Activated gamma-delta T cell treated with anti-CD3 and anti-CD28 coated beads, Interleukin-2, amount 50 U/mL, for 16 hours (primary cell): ENCODE measurements around the gene VMP1.
"Not testable (repeated sequence)": the region's sequence is repeated elsewhere in the genome, so short reads cannot be mapped to it uniquely, and the experiment has no call there.

Experiments
- DNase-seq: peaks from one replicate; pipeline ENCODE4 v3.0.0-alpha.2; 2020; ENCODE audit warnings: low read depth

VMP1 gene

DNA sequence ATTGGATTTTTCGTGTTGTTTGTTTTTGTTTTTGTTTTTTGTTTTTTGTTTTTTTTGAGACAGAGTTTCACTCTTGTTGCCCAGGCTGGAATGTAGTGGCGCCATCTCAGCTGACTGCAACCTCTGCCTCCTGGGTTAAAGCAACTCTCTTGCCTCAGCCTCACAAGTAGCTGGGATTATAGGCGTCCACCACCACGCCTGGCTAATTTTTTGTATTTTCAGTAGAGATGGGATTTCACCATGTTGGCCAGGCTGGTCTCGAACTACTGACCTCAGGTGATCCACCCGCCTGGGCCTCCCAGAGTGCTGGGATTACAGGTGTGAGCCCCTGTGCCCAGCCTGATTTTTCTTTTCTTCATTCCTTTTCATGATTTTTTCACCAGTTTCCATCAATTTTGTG, 73.1 kb downstream of the VMP1 start:
- not testable (repeated sequence) for DNase-seq

DNA sequence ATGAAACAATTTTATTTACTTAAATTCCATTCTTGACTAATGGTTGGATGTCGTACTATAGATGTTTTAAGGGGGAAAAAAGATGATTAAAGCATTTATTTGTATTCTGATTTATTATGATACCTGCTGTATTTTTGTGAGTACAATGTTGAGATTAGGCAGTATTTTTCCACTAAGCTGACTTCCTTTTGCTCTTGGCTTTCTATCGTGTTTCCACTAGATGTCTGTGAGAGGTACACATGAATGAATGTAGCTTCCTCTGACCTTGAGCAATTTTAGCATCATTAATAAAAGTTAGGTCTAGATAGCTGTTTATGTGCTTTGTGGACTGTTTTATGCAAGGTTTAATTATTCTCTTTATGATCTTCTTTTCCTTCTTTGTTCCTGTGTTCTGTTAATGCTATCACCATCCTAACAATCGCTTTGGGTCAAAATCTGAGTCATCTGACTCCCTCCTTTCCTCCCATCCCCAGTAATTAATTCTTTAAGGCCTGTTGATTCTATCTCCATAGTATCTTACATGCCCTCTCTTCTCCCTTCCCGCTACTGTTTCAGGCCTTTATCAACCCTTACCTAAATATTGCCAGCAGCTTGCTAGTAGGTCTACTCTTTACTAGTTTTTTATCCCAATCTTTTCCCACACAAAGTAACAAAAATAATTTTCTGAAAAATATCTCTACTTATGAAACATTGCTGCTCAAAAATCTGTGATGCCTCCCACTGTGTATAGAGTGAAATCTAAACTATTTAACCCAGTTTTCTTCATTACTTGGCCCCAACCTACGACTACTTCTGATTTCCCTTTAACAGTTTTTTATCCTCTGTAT, 76.0 kb downstream of the VMP1 start:
- DNase-seq = no peak

DNA sequence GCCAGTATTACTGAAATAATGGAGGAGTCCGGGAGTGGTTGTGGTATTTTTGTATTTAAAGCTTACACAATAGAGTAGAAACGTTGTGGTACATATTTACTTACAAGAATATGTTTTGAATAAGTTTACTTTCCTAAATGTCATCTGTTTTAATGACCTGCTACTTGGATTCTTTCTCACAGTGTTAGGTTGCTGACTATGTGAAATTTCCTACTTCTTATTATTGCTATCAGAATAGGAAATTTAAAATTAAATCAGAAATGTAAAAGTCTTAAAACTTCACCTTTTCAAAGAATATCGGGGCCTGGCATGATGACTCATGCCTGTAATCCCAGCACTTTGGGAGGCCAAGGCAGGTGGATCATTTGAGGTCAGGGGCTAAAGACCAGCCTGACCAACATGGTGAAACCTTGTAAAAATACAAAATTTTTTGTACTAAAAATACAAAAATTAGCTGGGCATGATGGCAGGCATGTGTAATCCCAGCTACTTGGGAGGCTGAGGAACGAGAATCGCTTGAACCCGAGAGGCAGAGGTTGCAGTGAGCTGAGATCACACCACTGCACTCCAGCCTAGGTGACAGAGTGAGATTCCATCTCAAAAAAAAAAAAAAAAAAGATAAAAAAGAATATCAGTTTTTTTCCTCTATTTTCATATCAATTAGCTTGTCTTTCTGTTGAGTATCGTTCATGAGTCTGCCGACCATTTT, 77.8 kb downstream of the VMP1 start:
- DNase-seq = no peak

DNA sequence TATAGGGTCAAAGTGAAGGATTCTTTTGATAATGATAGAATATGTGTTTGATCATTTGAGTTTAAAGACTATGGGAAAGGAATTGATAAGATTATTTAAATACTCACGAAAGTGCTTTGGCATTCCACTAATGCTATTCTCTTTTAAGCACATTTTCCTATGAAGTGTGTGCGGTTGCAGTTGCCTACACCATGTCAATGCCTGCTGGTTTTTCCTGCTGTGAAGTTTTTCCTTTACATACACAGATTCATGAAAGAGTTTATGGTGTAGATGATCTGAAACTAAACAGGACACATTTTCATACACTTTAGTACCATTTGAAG, 78.7 kb downstream of the VMP1 start:
- no peak for DNase-seq

DNA sequence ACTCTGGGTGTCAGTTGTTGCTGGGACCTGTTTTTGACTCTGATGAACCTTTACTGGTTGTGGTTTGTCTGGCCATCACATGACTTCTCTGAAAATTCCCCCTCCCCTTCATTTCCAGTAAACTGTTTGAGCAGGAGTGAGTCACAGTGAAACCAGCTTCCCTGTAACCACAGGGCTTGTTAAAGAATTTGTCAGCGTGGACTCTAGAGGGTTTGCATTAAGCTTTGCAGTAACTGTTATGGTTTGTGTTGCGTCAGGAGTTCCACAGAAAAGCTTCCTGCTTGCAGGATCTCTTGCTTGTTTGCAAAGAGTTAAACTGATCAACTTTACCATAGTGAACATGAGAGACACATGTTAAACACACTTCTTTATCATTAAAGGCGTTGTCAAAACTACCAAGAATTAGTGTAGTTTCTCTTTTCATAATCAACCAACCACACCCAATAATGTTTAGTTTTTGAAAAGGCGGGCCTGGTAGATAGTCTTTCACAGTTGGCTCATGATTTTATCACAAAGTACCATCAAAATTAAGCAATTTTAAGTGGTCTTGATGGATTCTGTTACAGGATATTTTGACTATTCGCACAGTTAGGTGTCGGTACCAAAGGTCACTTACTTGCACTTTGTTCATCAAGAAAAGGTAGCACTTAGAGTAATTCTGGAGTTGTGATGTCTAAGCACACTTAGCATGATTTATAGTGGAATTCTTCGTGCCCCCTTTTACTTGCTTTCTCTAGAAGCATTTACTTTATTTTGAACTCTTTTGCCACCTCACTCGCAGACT, 79.3 kb downstream of the VMP1 start:
- DNase-seq = peak; percentile 61

DNA sequence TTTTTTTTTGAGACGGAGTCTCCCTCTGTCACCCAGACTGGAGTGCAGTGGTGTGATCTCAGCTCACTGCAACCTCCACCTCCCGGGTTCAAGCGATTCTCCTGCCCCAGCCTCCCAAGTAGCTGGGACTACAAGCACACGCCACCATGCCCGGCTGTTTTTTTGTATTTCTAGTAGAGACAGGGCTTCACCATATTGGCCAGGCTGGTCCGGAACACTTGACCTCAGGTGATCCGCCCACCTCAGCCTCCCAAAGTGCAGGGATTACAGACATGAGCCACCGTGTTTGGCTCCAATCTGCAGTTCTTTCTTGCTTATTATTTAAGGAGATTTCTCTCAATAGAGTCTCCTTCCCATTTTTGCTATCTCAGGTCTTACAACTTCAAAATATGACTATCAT, 82.4 kb downstream of the VMP1 start:
- DNase-seq = not testable (repeated sequence)

DNA sequence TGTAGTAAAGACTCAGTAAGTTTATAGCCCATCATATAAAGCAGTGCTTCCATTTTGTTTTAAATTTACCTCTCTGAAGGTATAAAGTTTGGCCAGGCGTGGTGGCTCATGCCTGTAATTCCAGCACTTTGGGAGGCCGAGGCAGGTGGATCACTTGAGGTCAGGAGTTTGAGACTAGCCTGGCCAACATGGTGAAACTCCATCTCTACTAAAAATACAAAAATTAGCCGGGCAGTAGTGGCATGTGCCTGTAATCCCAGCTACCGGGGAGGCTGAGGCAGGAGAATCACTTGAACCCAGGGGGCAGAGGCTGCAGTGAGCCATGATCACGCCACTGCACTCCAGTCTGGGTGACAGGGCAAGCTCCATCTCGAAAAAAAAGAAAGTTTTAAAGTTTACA, 83.0 kb downstream of the VMP1 start:
- not testable (repeated sequence) for DNase-seq

DNA sequence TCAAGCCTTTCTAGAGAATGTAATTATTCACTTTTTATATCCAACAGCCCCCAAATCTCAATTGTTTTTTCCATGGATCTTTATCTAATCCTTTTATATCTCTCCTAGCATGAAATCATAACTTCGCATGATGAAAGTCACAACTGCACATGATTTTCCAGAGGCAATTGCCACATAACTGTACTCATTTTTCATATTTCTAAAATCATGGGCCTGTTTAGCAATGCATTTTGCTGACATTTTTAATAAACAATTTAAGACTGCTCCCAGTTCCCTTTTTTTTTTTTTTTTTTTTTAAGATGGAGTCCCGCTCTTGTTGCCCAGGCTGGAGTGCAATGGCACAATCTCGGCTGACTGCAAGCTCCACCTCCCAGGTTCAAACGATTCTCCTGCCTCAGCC, 83.5 kb downstream of the VMP1 start:
- no peak for DNase-seq

DNA sequence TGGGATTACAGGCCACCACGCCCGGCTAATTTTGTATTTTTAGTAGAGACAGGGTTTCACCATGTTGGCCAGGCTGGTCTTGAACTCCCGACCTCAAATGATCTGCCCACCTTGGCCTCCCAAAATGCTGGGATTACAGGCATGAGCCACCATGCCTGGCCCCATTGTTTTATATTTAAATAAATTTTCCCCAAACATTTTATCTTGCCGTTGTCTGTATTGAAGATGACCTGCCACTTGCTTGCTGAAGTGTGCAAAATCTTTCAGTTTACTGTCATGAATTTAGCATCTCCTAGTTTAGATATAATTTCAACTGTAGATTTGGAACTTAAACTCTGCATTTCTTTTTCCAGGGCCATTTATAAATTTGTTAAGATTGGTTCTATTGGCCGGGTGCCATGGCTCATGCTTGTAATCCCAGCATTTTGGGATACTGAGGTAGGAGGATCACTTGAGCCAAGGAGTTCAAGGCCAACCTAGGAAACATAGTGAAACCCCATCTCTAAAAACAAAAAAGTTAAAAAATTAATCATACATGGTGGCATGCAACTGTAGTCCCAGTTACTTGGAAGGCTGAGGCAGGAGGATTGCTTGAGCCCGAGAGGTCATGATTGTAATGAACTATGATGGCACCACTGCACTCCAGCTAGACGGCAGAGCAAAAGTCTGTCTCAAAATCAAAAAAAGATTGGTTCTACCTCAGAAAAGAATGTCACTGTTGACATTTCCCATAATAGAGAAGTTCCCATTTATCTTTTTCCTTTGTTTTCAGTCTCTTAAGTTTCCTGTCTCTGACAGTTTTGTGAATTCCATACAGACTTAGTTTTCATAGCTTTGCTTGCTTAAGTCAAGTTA, 84.4 kb downstream of the VMP1 start:
- DNase-seq = no peak

DNA sequence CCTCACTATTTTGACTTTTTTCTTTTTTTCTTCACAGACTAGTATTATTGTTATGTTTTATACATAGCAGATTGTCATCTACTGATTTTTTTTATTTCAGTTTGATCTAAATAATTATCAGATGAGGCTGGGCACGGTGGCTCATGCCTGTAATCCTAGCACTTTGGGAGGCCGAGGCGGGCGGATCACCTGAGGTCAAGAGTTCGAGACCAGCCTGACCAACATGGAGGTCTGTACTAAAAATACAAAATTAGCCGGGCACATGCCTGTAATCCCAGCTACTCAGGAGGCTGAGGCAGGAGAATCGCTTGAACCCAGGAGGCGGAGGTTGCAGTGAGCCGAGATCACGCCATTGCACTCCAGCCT, 85.0 kb downstream of the VMP1 start:
- not testable (repeated sequence) for DNase-seq

DNA sequence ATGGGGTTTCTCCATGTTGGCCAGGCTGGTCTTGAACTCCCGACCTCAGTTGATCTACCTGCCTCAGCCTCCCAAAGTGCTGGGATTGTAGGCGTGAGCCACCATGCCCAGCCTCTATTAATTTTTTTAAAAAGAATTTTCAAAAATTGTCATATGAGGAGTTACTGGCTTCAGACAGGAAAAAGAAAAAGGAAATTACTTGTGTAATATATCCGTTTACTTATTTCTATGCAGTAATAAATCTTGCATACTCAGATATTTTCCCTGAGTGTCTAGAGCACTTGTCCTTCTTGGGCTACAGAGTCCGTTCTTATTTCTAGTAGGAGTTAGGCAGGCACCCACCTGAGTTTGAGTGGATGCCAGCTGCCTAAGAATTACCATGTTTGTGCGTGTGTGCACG, 85.8 kb downstream of the VMP1 start:
- DNase-seq = no peak

DNA sequence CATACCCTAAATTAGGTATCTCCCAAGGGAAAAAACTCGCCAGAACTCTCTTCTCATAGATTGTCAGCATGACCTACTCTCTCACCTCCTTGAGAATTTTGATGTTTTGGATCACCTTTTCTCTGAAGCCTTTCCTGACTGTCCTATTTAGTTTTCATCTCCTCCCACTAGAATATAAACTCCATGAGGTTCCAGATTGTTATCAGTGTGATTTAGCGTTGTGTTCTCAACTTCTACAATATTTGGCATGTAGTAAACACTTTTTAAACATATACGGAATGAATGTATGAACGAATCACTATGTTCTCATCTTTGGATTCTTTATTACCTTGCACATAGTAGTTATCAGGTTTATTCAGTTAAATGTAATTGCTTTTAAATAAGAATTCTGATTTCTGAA, 88.7 kb downstream of the VMP1 start:
- no peak for DNase-seq

DNA sequence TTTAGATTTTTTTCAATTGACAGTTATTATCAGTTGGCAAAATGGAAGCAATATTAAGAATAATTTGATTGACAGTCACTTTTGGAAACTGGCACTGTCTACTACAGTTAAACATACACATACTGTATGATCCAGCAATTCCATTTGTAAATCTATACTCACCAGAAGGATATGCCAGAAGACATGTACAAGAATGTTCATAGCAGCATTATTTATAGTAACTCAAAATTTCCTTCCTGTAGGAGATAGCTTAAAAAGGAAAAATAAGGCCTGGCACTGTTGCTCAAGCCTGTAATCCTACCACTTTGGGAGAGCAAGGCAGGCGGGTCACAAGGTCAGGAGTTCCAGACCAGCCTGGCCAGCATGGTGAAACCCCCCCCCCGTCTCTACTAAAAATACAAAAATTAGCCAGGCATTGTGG, 89.3 kb downstream of the VMP1 start:
- DNase-seq = no peak

DNA sequence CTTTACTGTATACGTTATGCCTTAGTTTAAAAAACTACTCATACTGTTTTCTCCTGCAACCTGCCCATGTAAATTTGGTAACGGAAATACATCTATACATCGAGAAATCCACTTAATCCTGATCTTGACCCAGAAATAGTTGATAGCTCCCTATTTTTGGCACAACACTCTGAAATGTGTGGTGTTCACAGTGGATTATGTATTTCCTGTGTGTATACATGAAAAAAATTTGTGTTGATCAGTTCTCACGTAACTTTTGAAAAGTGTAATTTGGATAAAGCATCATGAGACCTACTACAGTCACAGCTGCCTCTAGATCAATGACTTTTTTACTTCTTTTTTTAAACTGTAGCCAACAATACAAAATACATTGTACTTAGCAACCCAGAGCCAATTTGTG, 90.7 kb downstream of the VMP1 start:
- no peak for DNase-seq

DNA sequence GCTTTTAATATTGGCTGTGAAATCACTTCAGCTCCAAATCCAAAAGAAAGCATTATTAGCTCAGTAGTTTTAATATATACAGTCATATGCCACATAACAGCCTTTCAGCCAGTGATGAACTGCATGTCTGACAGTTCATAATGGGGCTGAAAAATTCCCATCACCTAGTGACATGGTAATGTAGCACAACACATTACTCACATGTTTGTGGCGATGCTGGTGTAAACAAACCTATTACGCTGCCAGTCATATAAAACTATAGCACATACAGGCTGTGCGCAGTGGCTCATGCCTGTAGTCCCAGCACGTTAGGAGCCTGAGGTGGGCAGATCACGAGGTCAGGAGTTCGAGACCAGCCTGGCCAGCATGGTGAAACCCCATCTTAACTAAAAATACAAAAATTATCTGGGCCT, 93.1 kb downstream of the VMP1 start:
- no peak for DNase-seq

DNA sequence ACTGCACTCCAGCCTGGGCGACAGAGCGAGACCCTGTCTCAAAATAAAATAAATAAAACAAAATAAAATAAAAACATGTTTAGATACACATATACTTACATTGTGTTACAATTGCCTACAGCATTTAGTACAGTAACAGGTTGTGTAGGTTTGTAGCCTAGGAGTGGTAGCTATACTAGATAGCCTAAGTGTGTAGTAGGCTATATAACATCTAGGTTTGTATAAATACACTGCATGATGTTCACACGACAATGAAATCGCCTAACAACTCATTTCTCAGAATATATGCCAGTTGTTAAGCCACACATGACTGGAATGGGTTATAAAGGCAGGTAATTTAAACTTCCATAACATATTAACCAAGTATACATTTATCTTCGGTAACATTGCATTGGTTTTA, 94.7 kb downstream of the VMP1 start:
- DNase-seq = no peak

DNA sequence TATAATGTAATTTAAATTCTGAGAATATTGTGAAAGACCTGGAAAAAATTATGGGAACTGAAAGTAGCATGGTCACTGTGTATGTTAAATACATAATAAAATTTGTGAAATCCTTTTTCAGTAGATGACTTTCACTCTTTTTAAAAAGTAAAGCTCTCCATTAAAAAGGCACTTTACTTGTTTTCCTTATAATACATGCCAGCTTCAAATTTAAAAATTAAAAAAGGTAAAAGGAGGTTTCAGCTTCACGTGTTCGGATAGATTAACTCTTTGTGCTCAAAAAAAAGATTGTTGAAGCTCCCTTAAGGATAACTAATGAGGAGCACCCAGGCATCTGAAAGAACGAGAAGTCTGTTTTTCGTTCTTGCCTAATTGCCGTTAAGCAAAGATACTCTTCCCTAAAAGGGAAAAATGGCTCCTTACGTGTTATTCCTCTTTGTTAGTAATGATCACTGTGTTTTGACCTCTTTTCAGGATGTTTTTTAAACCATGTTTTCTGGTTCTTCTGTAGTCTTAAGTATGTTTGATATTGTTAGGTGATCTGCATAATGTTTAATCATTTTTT, 97.5 kb downstream of the VMP1 start:
- no peak for DNase-seq

DNA sequence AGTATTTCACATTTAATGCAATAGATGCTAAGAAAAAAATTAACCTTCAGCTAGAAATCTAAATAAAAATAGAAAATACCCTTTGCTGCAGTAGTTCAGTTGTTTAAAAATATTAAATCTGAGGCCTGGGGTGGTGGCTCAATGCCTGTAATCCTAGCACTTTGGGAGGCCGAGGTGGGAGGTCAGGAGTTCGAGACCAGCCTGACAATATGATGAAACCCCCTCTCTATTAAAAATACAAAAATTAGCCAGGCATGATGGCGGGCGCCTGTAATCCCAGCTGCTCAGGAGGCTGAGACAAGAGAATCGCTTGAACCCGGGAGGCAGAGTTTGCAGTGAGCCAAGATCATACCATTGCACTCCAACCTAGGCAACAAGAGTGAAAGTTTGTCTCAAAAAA, 98.9 kb downstream of the VMP1 start:
- not testable (repeated sequence) for DNase-seq

DNA sequence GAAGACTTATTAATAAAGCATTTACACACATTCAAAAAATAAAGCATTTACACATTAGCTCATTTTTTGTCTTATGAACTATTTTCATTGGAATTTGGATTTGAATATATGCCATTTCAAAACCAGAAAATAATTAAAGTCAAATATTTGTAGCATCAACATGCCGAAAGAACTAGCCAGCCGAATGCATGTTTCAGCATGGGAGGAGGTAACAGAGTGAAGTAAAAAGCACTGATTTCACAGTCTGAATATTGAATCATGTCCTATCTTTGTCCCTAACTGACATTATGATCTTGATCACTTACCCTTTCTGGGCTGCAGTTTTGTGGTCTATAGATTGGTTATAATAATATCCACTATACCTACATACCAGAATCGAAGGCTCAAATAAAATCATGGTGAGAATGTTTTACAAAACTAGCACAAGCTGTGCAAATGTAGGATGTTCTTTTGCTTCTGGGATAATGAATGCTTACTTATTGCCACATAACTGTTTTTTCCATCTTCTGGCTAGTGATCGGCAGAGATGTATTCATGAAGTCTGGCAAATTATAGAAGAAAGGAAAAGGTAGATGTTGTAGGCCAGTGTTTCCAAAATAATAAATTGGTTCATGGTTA, 100.5 kb downstream of the VMP1 start:
- DNase-seq = no peak

DNA sequence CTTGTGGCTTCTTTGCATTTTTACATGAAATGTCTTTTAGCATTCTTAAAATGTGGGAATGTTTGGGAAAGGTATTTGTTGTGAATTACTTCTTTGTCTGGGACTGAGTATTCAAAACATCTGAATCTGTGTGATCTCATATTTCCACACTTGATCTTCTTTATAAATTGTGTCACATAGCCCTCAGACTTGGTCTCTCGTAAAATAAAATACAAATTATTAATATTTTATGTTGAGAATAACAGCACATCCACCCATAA, 103.4 kb downstream of the VMP1 start:
- no peak for DNase-seq

DNA sequence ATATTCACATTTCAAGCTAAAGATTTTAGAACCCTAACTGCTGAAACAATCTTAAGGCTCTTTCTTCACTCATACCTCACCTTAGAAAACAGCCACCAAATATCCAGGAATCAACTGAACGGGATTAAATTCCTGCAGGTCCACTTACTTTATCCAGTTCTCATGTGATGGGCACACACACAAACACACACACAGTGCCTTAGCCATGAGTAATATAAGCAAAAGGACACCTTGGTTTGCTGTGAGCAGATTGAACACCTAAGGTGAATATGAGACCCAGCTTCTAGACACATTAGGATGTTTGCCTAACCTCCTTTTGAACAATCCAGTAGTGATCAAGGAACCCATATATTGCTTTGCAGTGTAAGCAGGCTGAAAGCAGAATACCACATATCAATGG, 103.8 kb downstream of the VMP1 start:
- no peak for DNase-seq

DNA sequence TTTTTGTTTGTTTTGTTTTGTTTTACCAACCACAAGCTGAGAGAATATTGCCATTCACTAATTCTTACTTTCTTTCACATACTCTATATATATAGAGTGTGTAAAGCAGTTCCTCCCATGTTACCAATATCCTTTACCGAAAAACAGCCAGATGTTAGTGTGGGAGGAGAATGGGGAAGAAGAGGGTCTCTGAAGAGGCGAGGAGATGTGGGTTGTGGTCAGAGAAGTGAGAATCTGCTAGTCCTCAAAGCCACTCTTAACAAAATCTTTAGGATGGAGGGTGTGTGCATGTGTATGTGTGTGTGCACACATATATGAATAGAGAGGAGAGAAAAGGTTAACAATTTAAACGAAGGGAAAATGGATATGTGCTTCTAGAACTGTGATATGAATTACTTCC, 104.7 kb downstream of the VMP1 start:
- DNase-seq = no peak
